Left lobe of liver (tissue), 2 donors: ENCODE results near the gene RIPOR1. TPM values are rescaled to one million over a fixed set of nuclear protein-coding genes. Genes with fewer than 3 reads are reported as not detected.

ENCODE experiments used
- ATAC-seq: fragments of 200-7000 bp; cut with Tn5 transposase; one replicate; pipeline ENCODE4 v1.9.1; 2020; ENCODE audit warnings: mild to moderate bottlenecking, moderate library complexity
- DNase-seq: peaks from one replicate; pipeline ENCODE4 v3.0.0-alpha.2; 2020; ENCODE audit warnings: low spot score
- total RNA-seq: library from RNA; stranded (reverse); gene quantifications from one replicate; pipeline ENCODE4 v1.2.1, GENCODE V29; 2021
- donor health status: DM: no; HTN: no; CAD: no; lungs with moderate emphysema.
- donor health status: DM: no; HTN: yes; CAD: no.

Gene RIPOR1
- total RNA-seq, 1 donor from 2014 or later = 29.7 TPM

GRCh38 chr16:67537636-67538591 lies 9.3 kb downstream of the RIPOR1 start:
- ATAC-seq (peak; percentile 61), DNase-seq (peak; percentile 68)

- ATAC-seq (no peak), DNase-seq (no peak)
Measured at GRCh38 chr16:67538666-67539101, 10.1 kb downstream of the RIPOR1 start.

DNA sequence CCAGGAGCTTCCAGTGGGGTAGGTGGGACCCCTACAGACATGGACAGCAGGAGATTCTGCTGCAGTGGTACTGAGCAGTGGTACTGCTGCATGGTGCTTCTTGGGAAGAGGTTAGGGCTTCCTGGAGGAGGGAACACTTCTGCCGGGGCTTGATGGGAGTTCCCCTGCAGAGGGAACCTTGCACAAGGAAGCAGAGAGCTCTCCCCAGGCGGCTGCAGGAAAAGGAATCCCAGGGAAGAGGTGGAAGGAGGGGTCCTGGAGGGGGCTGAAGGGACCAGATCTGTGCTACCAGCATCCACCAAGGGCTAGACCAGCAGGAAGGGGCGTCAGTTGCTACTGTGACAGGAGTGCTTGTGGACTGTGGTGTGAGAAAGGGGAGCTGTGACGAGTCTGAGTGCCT lies 10.6 kb downstream of the RIPOR1 start:
- ATAC-seq (no peak), DNase-seq (no peak)

DNA sequence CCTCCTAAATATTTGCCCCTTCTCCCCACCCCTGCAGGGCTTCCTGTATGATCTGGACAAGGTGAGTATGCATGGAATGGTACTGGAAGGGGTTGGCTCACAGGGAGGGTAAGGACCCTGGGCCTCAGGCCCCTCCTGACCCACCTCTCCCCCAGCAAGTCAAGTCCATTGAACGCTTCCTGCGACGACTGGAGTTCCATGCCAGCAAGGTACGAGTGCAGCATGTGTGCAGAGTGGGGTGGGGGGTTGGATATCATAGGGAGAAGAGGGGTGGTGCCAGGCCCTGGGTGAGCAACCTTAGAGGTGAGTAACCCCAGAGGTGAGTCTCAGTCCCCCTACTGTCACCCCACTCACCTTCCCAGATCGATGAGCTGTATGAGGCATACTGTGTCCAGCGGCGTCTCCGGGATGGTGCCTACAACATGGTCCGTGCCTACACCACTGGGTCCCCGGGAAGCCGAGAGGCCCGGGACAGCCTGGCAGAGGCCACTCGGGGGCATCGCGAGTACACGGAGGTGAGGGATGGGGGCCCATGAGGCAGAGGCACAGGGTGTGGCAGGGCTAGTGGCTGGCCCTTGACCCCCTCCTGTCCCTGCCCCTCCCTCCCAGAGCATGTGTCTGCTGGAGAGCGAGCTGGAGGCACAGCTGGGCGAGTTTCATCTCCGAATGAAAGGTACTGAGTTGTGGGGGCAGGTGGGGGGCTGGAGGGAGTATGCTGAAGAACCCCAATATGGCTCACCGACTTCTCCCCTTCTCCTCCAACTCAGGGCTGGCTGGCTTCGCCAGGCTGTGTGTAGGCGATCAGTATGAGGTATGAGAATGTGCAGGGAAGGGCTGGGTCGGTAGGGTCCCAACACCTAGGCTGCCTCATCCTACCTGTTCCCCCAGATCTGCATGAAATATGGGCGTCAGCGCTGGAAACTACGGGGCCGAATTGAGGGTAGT lies 11.3 kb downstream of the RIPOR1 start:
- ATAC-seq = no peak
- no peak for DNase-seq

DNA sequence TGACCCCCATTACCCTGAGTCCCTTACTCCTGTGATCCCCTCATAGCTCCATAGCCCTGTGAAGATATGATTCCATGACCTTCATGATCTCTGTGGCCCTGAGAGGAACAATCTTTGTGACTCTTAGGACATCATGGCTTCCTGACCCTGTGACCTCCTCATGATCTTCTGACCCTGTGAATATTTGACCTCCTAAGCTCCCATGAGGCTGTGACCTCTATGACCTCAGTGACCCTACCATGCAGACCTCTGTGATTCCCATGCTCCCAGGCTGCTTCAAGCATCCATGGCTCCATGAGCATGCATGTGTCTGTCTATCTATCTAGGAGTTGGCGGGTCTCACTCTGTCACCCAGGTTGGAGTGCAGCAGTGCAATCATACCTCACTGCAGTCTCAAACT lies 12.1 kb downstream of the RIPOR1 start:
- DNase-seq (no peak), ATAC-seq (no peak)

GRCh38 chr16:67541391-67542263 lies 13.0 kb downstream of the RIPOR1 start:
- ATAC-seq (no peak), DNase-seq (no peak)

- no peak for ATAC-seq
- no peak for DNase-seq
Measured at GRCh38 chr16:67542464-67542863, 13.8 kb downstream of the RIPOR1 start.

DNA sequence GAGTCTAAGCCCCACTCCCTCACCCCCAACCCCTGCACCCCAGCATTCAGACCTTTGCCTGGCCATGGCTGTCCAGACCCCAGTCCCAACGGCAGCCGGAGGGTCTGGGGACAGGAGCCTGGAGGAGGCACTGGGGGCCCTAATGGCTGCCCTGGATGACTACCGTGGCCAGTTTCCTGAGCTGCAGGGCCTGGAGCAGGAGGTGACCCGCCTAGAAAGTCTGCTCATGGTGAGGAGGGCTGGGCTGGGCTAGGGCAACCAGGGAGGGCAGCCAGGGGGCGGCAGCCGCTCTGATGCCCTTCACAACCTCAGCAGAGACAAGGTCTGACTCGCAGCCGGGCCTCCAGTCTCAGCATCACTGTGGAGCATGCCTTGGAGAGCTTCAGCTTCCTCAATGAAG lies 14.4 kb downstream of the RIPOR1 start:
- DNase-seq = no peak

DNA sequence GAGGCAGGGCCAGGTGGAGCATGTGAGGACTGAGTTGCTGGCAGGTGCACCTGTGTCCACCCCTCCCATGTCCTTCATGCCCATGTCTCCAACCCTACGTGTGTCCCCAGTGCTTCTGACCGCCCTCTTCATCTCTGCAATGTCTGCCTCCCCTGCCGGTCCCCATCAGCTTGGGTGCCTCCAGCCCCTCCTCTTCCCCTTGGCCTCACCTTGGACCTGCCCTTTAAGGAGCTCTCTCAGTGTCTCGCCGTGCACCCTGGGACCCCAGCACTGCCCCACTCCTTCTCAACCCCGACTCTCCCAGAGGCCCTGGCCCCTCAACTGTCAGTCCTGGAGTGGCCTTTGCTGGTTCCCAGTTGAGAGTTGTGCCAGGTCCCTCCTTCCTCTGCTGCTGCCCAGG lies 15.0 kb downstream of the RIPOR1 start:
- no peak for ATAC-seq
- DNase-seq = no peak

More for the DNA sequence above, 14.4 kb downstream of the RIPOR1 start:
- ATAC-seq = no peak

GRCh38 chr16:67544329-67544841 lies 15.8 kb downstream of the RIPOR1 start:
- no peak for DNase-seq
- ATAC-seq = no peak

DNA sequence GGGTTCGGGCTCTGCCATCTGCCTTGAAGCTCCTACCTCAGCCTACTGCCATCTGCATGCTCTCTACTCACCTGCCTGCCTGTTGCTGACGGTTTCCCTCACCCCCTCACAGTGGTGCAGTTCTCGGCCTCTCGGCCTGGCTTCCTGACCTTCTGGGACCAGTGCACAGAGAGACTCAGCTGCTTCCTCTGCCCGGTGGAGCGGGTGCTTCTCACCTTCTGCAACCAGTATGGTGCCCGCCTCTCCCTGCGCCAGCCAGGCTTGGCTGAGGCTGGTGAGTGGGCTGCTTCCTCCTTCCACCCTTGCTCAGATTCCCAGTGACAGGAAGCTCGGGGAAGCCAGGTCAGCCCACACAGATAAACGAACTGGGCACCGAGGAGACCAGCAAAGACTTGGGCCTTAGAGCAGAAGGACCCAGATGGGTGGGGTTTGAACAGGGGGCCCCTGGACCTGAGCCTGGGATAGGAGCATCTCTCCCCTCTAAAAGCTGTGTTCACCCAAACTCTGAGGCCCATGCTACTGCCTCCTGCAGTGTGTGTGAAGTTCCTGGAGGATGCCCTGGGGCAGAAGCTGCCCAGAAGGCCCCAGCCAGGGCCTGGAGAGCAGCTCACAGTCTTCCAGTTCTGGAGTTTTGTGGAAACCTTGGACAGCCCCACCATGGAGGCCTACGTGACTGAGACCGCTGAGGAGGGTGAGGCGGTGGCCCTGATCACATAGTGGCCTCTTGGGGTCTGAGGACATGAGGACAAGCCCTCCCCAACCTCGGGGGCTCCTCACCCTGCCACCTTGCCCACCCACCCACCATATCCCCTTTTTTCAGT lies 16.4 kb downstream of the RIPOR1 start:
- no peak for ATAC-seq
- no peak for DNase-seq

DNA sequence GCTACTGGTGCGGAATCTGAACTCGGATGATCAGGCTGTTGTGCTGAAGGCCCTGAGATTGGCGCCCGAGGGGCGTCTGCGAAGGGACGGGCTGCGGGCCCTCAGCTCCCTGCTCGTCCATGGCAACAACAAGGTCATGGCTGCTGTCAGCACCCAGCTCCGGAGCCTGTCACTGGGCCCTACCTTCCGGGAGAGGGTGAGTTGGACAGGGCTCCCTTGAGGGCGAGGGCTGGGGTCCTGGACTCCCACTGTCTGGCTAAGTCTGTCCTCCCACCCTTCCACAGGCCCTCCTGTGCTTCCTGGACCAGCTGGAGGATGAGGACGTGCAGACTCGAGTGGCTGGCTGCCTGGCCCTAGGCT lies 17.0 kb downstream of the RIPOR1 start:
- ATAC-seq = no peak
- no peak for DNase-seq

DNA sequence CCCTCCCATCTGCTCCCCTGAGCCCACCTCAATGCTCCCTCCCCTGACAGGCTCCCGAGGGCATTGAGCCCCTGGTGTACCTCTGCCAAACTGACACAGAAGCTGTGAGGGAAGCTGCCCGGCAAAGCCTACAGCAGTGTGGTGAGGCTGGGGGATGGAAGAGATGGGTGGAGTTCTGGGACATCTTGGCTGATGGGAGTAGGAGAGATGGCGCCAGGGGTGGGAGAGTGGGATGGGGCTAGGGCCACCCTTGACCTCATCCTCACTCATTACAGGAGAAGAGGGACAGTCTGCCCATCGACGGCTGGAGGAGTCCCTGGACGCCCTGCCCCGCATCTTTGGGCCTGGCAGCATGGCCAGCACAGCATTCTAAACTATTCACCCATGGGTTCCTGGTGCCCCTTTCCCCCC lies 17.5 kb downstream of the RIPOR1 start:
- no peak for DNase-seq
- no peak for ATAC-seq

- ATAC-seq (peak; percentile 90), DNase-seq (peak; percentile 91)
Measured at GRCh38 chr16:67546761-67547422, 18.3 kb downstream of the RIPOR1 start.

DNA sequence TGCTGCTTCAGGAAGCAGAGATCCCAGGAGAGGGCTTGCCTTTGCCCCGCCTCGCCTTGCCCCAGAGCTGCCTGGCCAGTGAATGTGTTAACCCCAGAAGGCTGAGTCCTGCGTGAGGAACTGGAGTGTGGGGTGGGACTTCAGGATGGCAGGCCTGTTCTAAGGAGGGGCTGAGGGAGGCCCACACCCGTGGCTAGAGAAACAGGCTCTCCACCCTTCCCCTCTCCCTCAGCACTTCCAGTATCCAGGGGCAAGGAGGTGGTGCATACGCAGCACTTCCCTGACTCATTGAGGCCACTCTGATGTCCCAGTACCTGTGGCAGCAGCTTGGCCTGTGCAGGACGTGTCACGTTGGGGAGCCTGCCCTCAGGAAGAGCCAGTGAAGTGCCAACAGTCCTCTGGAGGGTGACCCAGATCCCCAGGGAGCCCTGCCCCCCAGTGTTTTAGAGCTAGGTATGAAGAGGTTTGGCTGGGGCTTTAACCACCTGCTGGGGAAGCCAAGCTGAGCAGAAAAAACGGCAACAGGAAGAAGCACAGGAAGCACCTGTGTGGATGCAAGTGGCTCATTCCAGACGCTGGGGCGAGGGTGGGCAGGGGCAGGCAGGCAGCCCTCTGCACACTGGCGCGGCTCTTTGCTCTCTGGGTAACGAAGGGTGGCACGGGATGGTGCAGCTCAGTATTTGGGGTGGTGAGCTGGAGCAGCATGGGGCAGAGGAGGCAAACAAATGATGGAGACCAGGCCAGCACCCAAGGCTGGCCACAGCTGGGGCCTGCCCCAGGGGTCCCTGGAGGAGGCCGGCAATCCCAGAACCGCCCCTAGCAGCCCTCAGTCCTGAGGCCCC lies 19.0 kb downstream of the RIPOR1 start:
- ATAC-seq (no peak), DNase-seq (no peak)

- no peak for ATAC-seq
- DNase-seq = no peak
Measured at GRCh38 chr16:67548265-67549126, 19.9 kb downstream of the RIPOR1 start.

DNA sequence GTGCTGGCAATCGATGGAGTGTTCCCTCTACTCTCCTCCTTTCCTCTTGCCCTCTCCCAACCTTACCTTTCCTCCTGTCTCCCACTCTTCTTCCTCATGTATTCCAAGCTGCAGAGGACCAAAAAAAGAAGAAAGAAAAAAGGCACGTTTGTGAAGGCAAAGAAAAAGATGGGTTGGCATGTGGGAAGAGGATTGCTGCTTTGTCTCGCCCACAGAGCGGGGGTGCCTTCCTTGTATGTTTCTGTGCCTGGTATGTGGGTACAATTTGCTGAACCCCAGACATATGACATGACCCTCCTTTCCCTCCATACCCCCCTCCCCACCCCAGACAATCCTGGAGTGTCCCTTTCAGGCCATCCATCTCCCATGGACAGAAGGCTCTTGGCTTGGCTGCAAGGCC lies 20.6 kb downstream of the RIPOR1 start:
- ATAC-seq (no peak), DNase-seq (no peak)
